K562 (cell line): ENCODE measurements around the gene PPFIA3. TPM values are rescaled to one million over a fixed set of nuclear protein-coding genes. Genes with fewer than 3 reads are reported as not detected.

Experiments
- AFF1 ChIP-seq, 2 experiments: fragments of 450-650 bp; IDR thresholded peaks; 2 replicates each; pipeline ENCODE4 v1.6.1; 2018; ENCODE audit warnings: mild to moderate bottlenecking in 2 of 2, low read depth in 1 of 2; ENCODE audit not compliant: partially characterized antibody in 2 of 2
- ATF7 ChIP-seq: fragments of 450-650 bp; IDR thresholded peaks from 2 replicates; pipeline ENCODE4 v1.7.1; 2014; ENCODE audit warnings: mild to moderate bottlenecking, moderate library complexity
- EHMT2 ChIP-seq: fragments of 450-650 bp; IDR thresholded peaks from 2 replicates; pipeline ENCODE4 v1.6.1; 2018; ENCODE audit warnings: antibody characterized with exemption
- ELF4 ChIP-seq: fragments of 450-650 bp; formaldehyde crosslinking; IDR thresholded peaks from 2 replicates; pipeline ENCODE4 v1.4.0; 2022; ENCODE audit warnings: missing genetic modification characterization
- EZH2 ChIP-seq: IDR thresholded peaks from 2 replicates; pipeline ENCODE4 v1.6.1; 2012; ENCODE audit warnings: low read depth, mild to moderate bottlenecking, inconsistent platforms, low read length, borderline replicate concordance
- KDM5B ChIP-seq: fragments of 200-600 bp; sonication (generic); IDR thresholded peaks from 2 replicates; pipeline ENCODE4 v1.6.1; 2012; ENCODE audit warnings: low read depth, mild to moderate bottlenecking, moderate library complexity, low read length, control low read depth, inconsistent platforms; ENCODE audit not compliant: insufficient replicate concordance
- LARP7 ChIP-seq: fragments of 450-650 bp; IDR thresholded peaks from 2 replicates; pipeline ENCODE4 v1.6.1; 2016
- POLR2B ChIP-seq: fragments of 450-650 bp; IDR thresholded peaks from 2 replicates; pipeline ENCODE4 v1.6.1; 2018; ENCODE audit warnings: low read depth; ENCODE audit not compliant: partially characterized antibody
- TCF15 ChIP-seq: fragments of 250-450 bp; sonication (Bioruptor Pico); IDR thresholded peaks from 2 replicates; pipeline ENCODE4 v1.8.0; 2022; ENCODE audit warnings: moderate library complexity, mild to moderate bottlenecking, inconsistent platforms
- TGIF2 ChIP-seq: sonication (generic); formaldehyde crosslinking; IDR thresholded peaks from 2 replicates; pipeline ENCODE4 v1.8.1; 2022; ENCODE audit warnings: mild to moderate bottlenecking, missing genetic modification reagents, moderate library complexity
- THAP7 ChIP-seq: fragments of 250-450 bp; sonication (Bioruptor Pico); IDR thresholded peaks from 2 replicates; pipeline ENCODE4 v1.5.0; 2021
- THRAP3 ChIP-seq: fragments of 450-650 bp; IDR thresholded peaks from 2 replicates; pipeline ENCODE4 v1.6.1; 2016; ENCODE audit warnings: mild to moderate bottlenecking, inconsistent platforms, borderline replicate concordance
- U2AF2 ChIP-seq: fragments of 200-400 bp; formaldehyde crosslinking; optimal IDR thresholded peaks from 2 replicates; pipeline ENCODE3; 2017; ENCODE audit warnings: low read depth, mild to moderate bottlenecking, low read length
- ZNF449 ChIP-seq: fragments of 250-450 bp; sonication (Bioruptor Pico); IDR thresholded peaks from 2 replicates; pipeline ENCODE4 v1.8.0; 2022; ENCODE audit warnings: moderate library complexity, mild to moderate bottlenecking, inconsistent platforms
- ZNF518B ChIP-seq: fragments of 250-450 bp; sonication (Bioruptor Pico); IDR thresholded peaks from 2 replicates; pipeline ENCODE4 v1.5.0; 2021; ENCODE audit warnings: mild to moderate bottlenecking, moderate library complexity
- polyA plus RNA-seq, 8 experiments: library from polyadenylated mRNA; depleted of rRNA in 4 of 8; stranded (reverse) in 5 of 8; unstranded in 3 of 8; fragments of >200 nt; fragmentation: Nextera tagmentation in 2 of 8; fragmentation: Illumina TruSeq in 1 of 8; extraction: Ambion mirVana in 2 of 8; extraction: Trizol in 1 of 8; gene quantifications; 2 replicates each; pipeline versions ENCODE4 v1.2.1 to v1.2.3, GENCODE V29; 2011 to 2014; ENCODE audit warnings: inconsistent platforms in 1 of 8, missing spikeins in 1 of 8
- total RNA-seq, 7 experiments: library from RNA; depleted of rRNA in 6 of 7; stranded (reverse); fragments of >200 nt in 6 of 7; fragmentation: Illumina TruSeq in 2 of 7; extraction: Trizol in 2 of 7; gene quantifications; 2 replicates each; pipeline versions ENCODE4 v1.2.1 to v1.2.3, GENCODE V29; 2011 to 2021; ENCODE audit warnings: low replicate concordance in 1 of 7
- TF ChIP-seq, protein P1 (sequence below): fragments of 450-650 bp; IDR thresholded peaks from one replicate; pipeline ENCODE4 v1.6.1; 2018; ENCODE audit warnings: mild to moderate bottlenecking, moderate library complexity; ENCODE audit not compliant: partially characterized antibody

PPFIA3 gene
- total and polyA plus RNA-seq, 9 of the 15 experiments (the other 6 are each of a cell fraction or from before 2014, with no cell fraction given), result 0.10 to 53.0 (median 17.6) TPM

GRCh38 chr19:49148044-49148682 is 28.8 kb downstream of the PPFIA3 start (continued):
- TF ChIP-seq ZNF449 (CRISPR knock-in tag) (no peak), KDM5B (peak; percentile 14), POLR2B (no peak), TGIF2 (no peak), U2AF2 (no peak), EHMT2 (0 out of 2 replicates have a peak, but pooled peaks have one; percentile 43), AFF1 (IDR thresholded peaks at IDR 0.05; ENCODE audit: low read depth in 1 of 2, partially characterized antibody in 2 of 2) (no peak), EZH2 (no peak), THAP7 (CRISPR knock-in tag) (no peak), LARP7 (no peak), ZNF518B (no peak), TCF15 (CRISPR knock-in tag) (no peak), ATF7 (no peak), ELF4 (CRISPR knock-in tag) (no peak), THRAP3 (no peak)
- TF ChIP-seq, protein P1, sequence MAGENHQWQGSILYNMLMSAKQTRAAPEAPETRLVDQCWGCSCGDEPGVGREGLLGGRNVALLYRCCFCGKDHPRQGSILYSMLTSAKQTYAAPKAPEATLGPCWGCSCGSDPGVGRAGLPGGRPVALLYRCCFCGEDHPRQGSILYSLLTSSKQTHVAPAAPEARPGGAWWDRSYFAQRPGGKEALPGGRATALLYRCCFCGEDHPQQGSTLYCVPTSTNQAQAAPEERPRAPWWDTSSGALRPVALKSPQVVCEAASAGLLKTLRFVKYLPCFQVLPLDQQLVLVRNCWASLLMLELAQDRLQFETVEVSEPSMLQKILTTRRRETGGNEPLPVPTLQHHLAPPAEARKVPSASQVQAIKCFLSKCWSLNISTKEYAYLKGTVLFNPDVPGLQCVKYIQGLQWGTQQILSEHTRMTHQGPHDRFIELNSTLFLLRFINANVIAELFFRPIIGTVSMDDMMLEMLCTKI, result no peak
